Frontal cortex (tissue), 4 donors: ENCODE results near the gene USH2A. TPM values are rescaled to one million over a fixed set of nuclear protein-coding genes. Genes with fewer than 3 reads are reported as not detected.

Source experiments
- DNase-seq, 2 donors: peaks; one replicate each; pipeline ENCODE4 v3.0.0; 2012; ENCODE audit warnings: low spot score in 2 of 2
- FAIRE-seq: peaks from 2 replicates; lab custom pipeline; 2012; peaks lifted over from hg19 to GRCh38; lab: Jason Lieb, UNC
- small RNA-seq: library from RNA; depleted of rRNA; stranded (forward); fragments of <200 nt; gene quantifications from one replicate; pipeline ENCODE3, GENCODE V24; 2014
- total RNA-seq: library from RNA; depleted of rRNA; stranded (reverse); fragments of >200 nt; gene quantifications from one replicate; pipeline ENCODE4 v1.2.3, GENCODE V29; 2014
- donor health status: control.
- donor health status: control.
- donor health status: control.

The USH2A gene
- total RNA-seq, 1 donor from 2014 or later: under 0.01 TPM

GRCh38 chr1:215600258-215600792 is 822.9 kb downstream of the USH2A start:
- no peak for FAIRE-seq

GRCh38 chr1:215599418-215600074 is 823.7 kb downstream of the USH2A start:
- FAIRE-seq (no peak), DNase-seq (no peak)

More at GRCh38 chr1:215600258-215600792, 822.9 kb downstream of the USH2A start:
- no peak for DNase-seq

GRCh38 chr1:215597961-215598360 is 825.3 kb downstream of the USH2A start:
- FAIRE-seq: no peak
- DNase-seq: no peak

GRCh38 chr1:215595231-215595630 is 828.0 kb downstream of the USH2A start:
- no peak for FAIRE-seq

GRCh38 chr1:215594640-215595039 is 828.6 kb downstream of the USH2A start:
- DNase-seq: no peak
- FAIRE-seq: no peak

More at GRCh38 chr1:215595231-215595630, 828.0 kb downstream of the USH2A start:
- DNase-seq: no peak

GRCh38 chr1:215590779-215591491 is 832.3 kb downstream of the USH2A start:
- DNase-seq (no peak), FAIRE-seq (no peak)

- DNase-seq (no peak), FAIRE-seq (no peak)
These were observed 833.4 kb downstream of the USH2A start for GRCh38 chr1:215589650-215590435.

GRCh38 chr1:215584389-215584788 is 838.9 kb downstream of the USH2A start:
- DNase-seq (no peak), FAIRE-seq (no peak)

GRCh38 chr1:215583185-215583749 is 840.0 kb downstream of the USH2A start:
- no peak for DNase-seq
- no peak for FAIRE-seq

- FAIRE-seq: no peak
- no peak for DNase-seq
These were observed 841.4 kb downstream of the USH2A start for GRCh38 chr1:215581896-215582295.

Small RNAs within 50 kb of the gene (small RNA-seq; reads per million reads assigned to genes)
- gene MRPS18BP1: not detected
- gene RF00108: 2.0 reads per million, percentile 82 among the genes with 10 or more reads in this experiment
